ENCODE data around the gene SPRY1.

Gene SPRY1

DNA sequence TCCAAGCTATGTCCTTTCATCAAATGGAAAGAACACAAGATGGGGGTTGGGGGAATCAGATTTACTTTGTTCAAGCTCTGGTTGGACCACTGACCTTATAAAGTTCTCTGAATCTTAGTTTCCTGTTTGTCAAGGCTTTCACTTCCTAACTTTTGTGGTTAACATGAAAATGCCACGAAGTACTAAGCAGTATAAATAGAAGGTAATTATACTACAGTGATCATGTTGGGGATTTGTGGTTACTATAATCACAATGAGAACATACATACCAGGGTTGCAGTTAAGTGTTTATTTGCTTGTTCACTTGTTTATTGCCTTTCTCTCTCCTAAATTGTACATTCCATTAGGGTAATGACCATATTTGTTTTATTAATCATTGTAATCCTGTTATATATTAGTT, 53.2 kb downstream of the SPRY1 start:
- no CpG with 5 or more reads among the region's 1 CpG for WGBS (ENCODE audit: insufficient coverage)
- Histone ChIP-seq H3K9me3 (ENCODE audit: control extremely low read depth in 1 of 5, control insufficient read depth in 4 of 5, insufficient read depth in 2 of 5, low read depth in 1 of 5, low read length in 4 of 5) (no peaks in the 10 kb centered on the region), H3K27ac (ENCODE audit: insufficient read depth in 1 of 2, low read depth in 1 of 2, low read length in 2 of 2, poor library complexity in 1 of 2, severe bottlenecking in 2 of 2) (no peak overlapping the region), H3K4me3 (ENCODE audit: control insufficient read depth in 1 of 7, extremely low read depth in 1 of 7, insufficient read depth in 4 of 7, low read depth in 2 of 7, low read length in 6 of 7) (peak overlapping the region in 1 of 7 experiments; percentile 14), H3K27me3 (replicated peaks in 2 of 5; ENCODE audit: control insufficient read depth in 4 of 5, insufficient read depth in 5 of 5, low read length in 4 of 5) (no peaks in the 10 kb centered on the region), H3K36me3 (ENCODE audit: control insufficient read depth in 4 of 4, insufficient read depth in 4 of 4, low read length in 3 of 4) (no peaks in the 10 kb centered on the region), H3K4me1 (ENCODE audit: control extremely low read depth in 1 of 4, control insufficient read depth in 4 of 4, insufficient read depth in 4 of 4, low read length in 3 of 4) (peaks cover 4 to 31% (median 18%) of the 10 kb centered on the region in 4 experiments)
- DNase-seq: peak in 2 of 3 donors; percentile 60 to 75
- CTCF ChIA-PET: interaction anchor here (1.0 to 2.7 kb wide), 6 partner anchors 10 to 53 kb away, joined by 3 to 9 read pairs (median 3); partner anchors contain the start of gene SPRY1
- POLR2A ChIA-PET: no interaction called here

DNA sequence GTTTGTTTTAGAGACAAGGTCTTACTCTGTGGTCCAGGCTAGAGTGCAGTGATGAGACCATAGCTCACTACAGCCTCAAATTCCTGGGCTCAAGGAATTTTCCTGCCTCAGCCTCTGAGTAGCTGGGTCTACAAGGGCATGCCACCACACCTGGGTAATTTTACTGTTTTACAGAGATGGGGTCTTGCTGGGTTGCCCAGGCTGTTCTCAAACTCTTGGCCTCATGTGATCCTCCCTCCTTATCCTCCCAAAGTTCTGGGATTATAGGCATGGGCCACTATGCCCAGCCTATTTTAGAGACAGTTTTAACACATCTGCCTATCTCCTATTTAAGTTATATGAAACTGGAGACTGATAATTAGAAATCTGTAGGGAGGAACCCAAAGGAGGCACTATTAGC, 53.8 kb downstream of the SPRY1 start:
- no peak overlapping the region for H3K27ac ChIP-seq (ENCODE audit: insufficient read depth in 1 of 2, low read depth in 1 of 2, low read length in 2 of 2, poor library complexity in 1 of 2, severe bottlenecking in 2 of 2)
- H3K9me3 ChIP-seq (ENCODE audit: control extremely low read depth in 1 of 5, control insufficient read depth in 4 of 5, insufficient read depth in 2 of 5, low read depth in 1 of 5, low read length in 4 of 5): no peaks in the 10 kb centered on the region
- H3K4me1 ChIP-seq (ENCODE audit: control extremely low read depth in 1 of 4, control insufficient read depth in 4 of 4, insufficient read depth in 4 of 4, low read length in 3 of 4): peaks cover 4 to 26% (median 16%) of the 10 kb centered on the region in 4 experiments
- no peak for DNase-seq
- CTCF ChIA-PET: interaction anchor here (1.0 to 1.7 kb wide), 4 partner anchors 29 to 49 kb away, joined by 3 read pairs; no protein-coding TSS in a partner anchor
- no peaks in the 10 kb centered on the region for H3K36me3 ChIP-seq (ENCODE audit: control insufficient read depth in 4 of 4, insufficient read depth in 4 of 4, low read length in 3 of 4)
- no peak overlapping the region for H3K4me3 ChIP-seq (ENCODE audit: control insufficient read depth in 1 of 7, extremely low read depth in 1 of 7, insufficient read depth in 4 of 7, low read depth in 2 of 7, low read length in 6 of 7)
- POLR2A ChIA-PET: no interaction called here
- no peaks in the 10 kb centered on the region for H3K27me3 ChIP-seq (replicated peaks in 2 of 5; ENCODE audit: control insufficient read depth in 4 of 5, insufficient read depth in 5 of 5, low read length in 4 of 5)

DNA sequence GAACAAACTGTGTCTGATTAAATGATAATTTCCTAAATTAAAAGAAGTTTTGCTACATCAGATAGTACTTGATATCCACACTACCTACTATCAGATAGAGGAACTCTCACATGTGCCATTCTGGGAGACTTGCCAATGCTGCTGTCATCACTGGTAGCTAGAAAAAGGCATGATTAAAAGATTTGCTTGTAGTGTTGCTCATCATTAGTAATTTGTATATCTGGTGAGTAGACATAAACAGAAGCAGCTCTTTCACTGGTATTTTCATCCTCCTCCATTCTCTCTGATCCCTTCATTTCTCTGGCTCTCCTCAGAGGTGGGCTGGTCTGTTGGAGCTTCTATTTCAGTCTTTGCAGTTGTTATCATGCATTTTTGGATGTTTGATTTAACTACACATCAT, 56.0 kb downstream of the SPRY1 start:
- Histone ChIP-seq H3K4me3 (ENCODE audit: control insufficient read depth in 1 of 7, extremely low read depth in 1 of 7, insufficient read depth in 4 of 7, low read depth in 2 of 7, low read length in 6 of 7) (no peak overlapping the region), H3K27me3 (replicated peaks in 2 of 5; ENCODE audit: control insufficient read depth in 4 of 5, insufficient read depth in 5 of 5, low read length in 4 of 5) (no peaks in the 10 kb centered on the region), H3K27ac (ENCODE audit: insufficient read depth in 1 of 2, low read depth in 1 of 2, low read length in 2 of 2, poor library complexity in 1 of 2, severe bottlenecking in 2 of 2) (no peak overlapping the region), H3K9me3 (ENCODE audit: control extremely low read depth in 1 of 5, control insufficient read depth in 4 of 5, insufficient read depth in 2 of 5, low read depth in 1 of 5, low read length in 4 of 5) (no peaks in the 10 kb centered on the region), H3K36me3 (ENCODE audit: control insufficient read depth in 4 of 4, insufficient read depth in 4 of 4, low read length in 3 of 4) (no peaks in the 10 kb centered on the region), H3K4me1 (ENCODE audit: control extremely low read depth in 1 of 4, control insufficient read depth in 4 of 4, insufficient read depth in 4 of 4, low read length in 3 of 4) (peaks cover 4 to 21% (median 13%) of the 10 kb centered on the region in 4 experiments)
- peak; percentile 79 to 96 (median 95) for DNase-seq
- ChIA-PET CTCF (interaction anchor here (0.7 to 1.9 kb wide), 5 partner anchors 10 to 206 kb away, joined by 3 to 6 read pairs (median 3); no protein-coding TSS in a partner anchor), POLR2A (interaction anchor here (1.0 to 1.4 kb wide), 2 partner anchors 8 to 55 kb away, joined by 5 read pairs; no protein-coding TSS in a partner anchor)

DNA sequence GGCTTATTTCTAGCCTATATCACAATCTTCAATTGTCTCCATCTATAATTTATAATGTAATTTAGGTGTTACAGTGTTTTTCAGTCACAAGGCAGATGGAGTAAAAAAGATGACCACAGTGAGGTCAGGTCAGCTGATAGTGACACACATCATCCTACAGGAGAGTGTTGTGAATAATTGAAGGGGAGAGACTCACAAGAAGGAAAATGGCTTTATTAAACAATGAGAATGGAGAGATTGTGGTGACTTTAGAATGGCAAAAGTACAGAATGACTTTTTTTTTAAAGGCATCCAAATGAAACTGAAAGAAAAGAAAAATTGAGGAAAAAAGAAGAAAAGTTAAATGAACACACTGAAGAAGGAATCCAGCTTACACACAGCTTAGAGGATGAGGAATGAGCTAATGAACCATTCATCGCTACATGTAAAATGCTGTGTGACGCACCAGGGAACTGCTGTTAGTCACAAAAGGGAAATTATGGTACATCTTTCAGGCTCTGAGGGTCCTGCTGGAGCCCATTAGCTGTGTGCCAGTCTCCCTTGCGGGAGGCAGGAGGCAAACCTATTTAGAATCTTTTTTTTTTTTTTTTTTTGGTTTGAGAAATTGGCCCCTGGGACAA, 56.6 kb downstream of the SPRY1 start:
- H3K36me3 ChIP-seq (ENCODE audit: control insufficient read depth in 4 of 4, insufficient read depth in 4 of 4, low read length in 3 of 4): no peaks in the 10 kb centered on the region
- H3K4me3 ChIP-seq (ENCODE audit: control insufficient read depth in 1 of 7, extremely low read depth in 1 of 7, insufficient read depth in 4 of 7, low read depth in 2 of 7, low read length in 6 of 7): no peak overlapping the region
- CTCF ChIA-PET: interaction anchor here (0.7 to 1.9 kb wide), 7 partner anchors 9 to 206 kb away, joined by 3 to 6 read pairs (median 3); no protein-coding TSS in a partner anchor
- H3K27ac ChIP-seq (ENCODE audit: insufficient read depth in 1 of 2, low read depth in 1 of 2, low read length in 2 of 2, poor library complexity in 1 of 2, severe bottlenecking in 2 of 2): no peak overlapping the region
- no peaks in the 10 kb centered on the region for H3K27me3 ChIP-seq (replicated peaks in 2 of 5; ENCODE audit: control insufficient read depth in 4 of 5, insufficient read depth in 5 of 5, low read length in 4 of 5)
- DNase-seq: peak in 2 of 3 donors; percentile 28 to 41
- 100% methylated on average over 2 of the region's 3 CpGs for WGBS (ENCODE audit: insufficient coverage)
- H3K9me3 ChIP-seq (ENCODE audit: control extremely low read depth in 1 of 5, control insufficient read depth in 4 of 5, insufficient read depth in 2 of 5, low read depth in 1 of 5, low read length in 4 of 5): no peaks in the 10 kb centered on the region
- H3K4me1 ChIP-seq (ENCODE audit: control extremely low read depth in 1 of 4, control insufficient read depth in 4 of 4, insufficient read depth in 4 of 4, low read length in 3 of 4): peaks cover 4 to 21% (median 13%) of the 10 kb centered on the region in 4 experiments
- POLR2A ChIA-PET: interaction anchor here (1.0 to 1.4 kb wide), 2 partner anchors 9 to 56 kb away, joined by 5 read pairs; no protein-coding TSS in a partner anchor
